Spleen (tissue), 11 donors: ENCODE results near the gene TAS2R60. TPM values are rescaled to one million over a fixed set of nuclear protein-coding genes. Genes with fewer than 3 reads are reported as not detected.
"Not testable (repeated sequence)": the region's sequence is repeated elsewhere in the genome, so short reads cannot be mapped to it uniquely, and the experiment has no call there.

ENCODE experiments used
- DNase-seq: peaks from one replicate; pipeline ENCODE4 v3.0.0-alpha.2; 2020
- H3K27ac ChIP-seq, 8 donors: fragments of 200-600 bp; sonication (generic) in 7 of 8; 1 replicate in 4 of 8; 2 replicates in 4 of 8; pipeline versions ENCODE4 v1.5.0 to v1.8.0; 2016 to 2021; ENCODE audit warnings: inconsistent platforms in 4 of 8, mild to moderate bottlenecking in 4 of 8, moderate library complexity in 1 of 8
- H3K27me3 ChIP-seq, 7 donors: fragments of 200-600 bp; sonication (generic) in 6 of 7; replicated peaks in 1 of 7; 1 replicate in 4 of 7; 2 replicates in 3 of 7; pipeline versions ENCODE4 v1.5.0 to v1.8.0; 2016 to 2021; ENCODE audit warnings: inconsistent platforms in 3 of 7, mild to moderate bottlenecking in 1 of 7
- H3K36me3 ChIP-seq, 6 donors: fragments of 200-600 bp; sonication (generic) in 5 of 6; 1 replicate in 4 of 6; 2 replicates in 2 of 6; pipeline versions ENCODE4 v1.5.0 to v1.8.0; 2016 to 2021; ENCODE audit warnings: inconsistent platforms in 2 of 6
- H3K4me1 ChIP-seq, 6 donors: fragments of 200-600 bp; sonication (generic) in 5 of 6; 1 replicate in 3 of 6; 2 replicates in 3 of 6; pipeline versions ENCODE4 v1.5.0 to v1.8.0; 2016 to 2021; ENCODE audit warnings: inconsistent platforms in 3 of 6
- H3K4me3 ChIP-seq, 8 donors: fragments of 200-600 bp; sonication (generic) in 7 of 8; 1 replicate in 4 of 8; 2 replicates in 4 of 8; pipeline versions ENCODE4 v1.5.0 to v1.8.0; 2016 to 2021; ENCODE audit warnings: inconsistent platforms in 4 of 8, mild to moderate bottlenecking in 4 of 8, moderate library complexity in 2 of 8
- H3K9me3 ChIP-seq, 8 donors: fragments of 200-600 bp; sonication (generic) in 7 of 8; 1 replicate in 4 of 8; 2 replicates in 4 of 8; pipeline versions ENCODE4 v1.5.0 to v1.8.0; 2016 to 2021; ENCODE audit warnings: inconsistent platforms in 4 of 8
- POLR2A ChIP-seq, 3 donors: fragments of 450-650 bp; IDR thresholded peaks; one replicate each; pipeline ENCODE4 v1.5.1; 2017; ENCODE audit warnings: antibody characterized with exemption in 3 of 3, mild to moderate bottlenecking in 1 of 3
- POLR2AphosphoS5 ChIP-seq, 3 donors: sonication (generic); formaldehyde crosslinking; IDR thresholded peaks; one replicate each; pipeline ENCODE4 v1.5.1; 2017; ENCODE audit warnings: antibody characterized with exemption in 3 of 3
- WGBS, 5 donors: extraction: QIAGEN DNeasy Blood & Tissue Kit in 3 of 5; methylation state at CpG; one replicate each; pipeline versions ENCODE4 v1.1.5 to v1.1.7; 2013 to 2018; 5-methylcytosine and 5-hydroxymethylcytosine counted together
- intact Hi-C: fragments of 100-400 bp; cut with DNase I; formaldehyde crosslinking; loops from one replicate; pipeline ENCODE4 v1.15.0; 2023; ENCODE audit warnings: low total_unique reads
- polyA plus RNA-seq, 3 donors: library from polyadenylated mRNA; stranded (reverse); fragments of 200-250 nt; gene quantifications; one replicate each; pipeline ENCODE4 v1.2.1, GENCODE V29; 2013
- total RNA-seq, 7 donors: library from RNA; depleted of rRNA in 3 of 7; stranded (reverse); fragments of >200 nt in 3 of 7; fragmentation: NEBNext Ultra II Directional in 4 of 7; extraction: Animal tissue kit (Norgen Biotek cat#: 25700) in 4 of 7; gene quantifications; one replicate each; pipeline versions ENCODE4 v1.1.0 to v1.2.1, GENCODE V29; 2016 to 2021
- TF ChIP-seq, protein P1 (sequence below), 11 experiments: fragments of 200-600 bp in 7 of 11; fragments of 450-650 bp in 4 of 11; sonication (generic) in 4 of 11; IDR thresholded peaks in 8 of 11; conservative IDR thresholded peaks in 3 of 11; 1 replicate in 7 of 11; 2 replicates in 4 of 11; pipeline versions ENCODE4 v1.4.0 to v1.8.0; 2016 to 2021; ENCODE audit warnings: antibody characterized with exemption in 11 of 11, inconsistent platforms in 4 of 11, mild to moderate bottlenecking in 1 of 11
- donor health status: healthy with polysubstance abuse.
- donor health status: DM: no; HTN: no; CAD: no; lungs with moderate emphysema.
- donor health status: DM: no; HTN: no; CAD: no.
- donor health status: Bipolar disorder and iron deficiency.
- donor health status: healthy.
- donor health status: DM: no; HTN: no; CAD: no.
- donor health status: DM: yes; HTN: yes; CAD: no.

Gene TAS2R60
- total and polyA plus RNA-seq, 10 donors: 0.30 to 2.2 (median 0.85) TPM; not detected in 5

DNA sequence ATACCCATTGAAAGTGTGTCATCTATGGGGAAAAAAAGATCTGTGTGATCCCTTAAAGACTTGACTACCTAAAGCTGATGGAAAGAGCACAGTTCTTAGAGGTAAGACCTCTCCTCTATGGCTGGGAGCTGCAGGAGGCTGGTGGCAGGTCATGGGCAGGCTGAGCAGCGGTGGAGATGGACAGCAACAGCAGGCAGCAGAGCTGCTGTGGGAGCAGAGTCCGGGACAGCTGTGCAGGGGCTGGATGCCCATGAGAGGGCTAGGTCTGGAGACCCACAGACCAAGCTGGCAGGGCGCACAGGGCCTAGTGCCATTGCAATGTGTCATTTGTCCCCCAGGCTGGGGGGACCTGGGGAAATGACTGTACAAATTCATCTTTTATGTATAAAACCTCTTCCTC is 21.2 kb upstream of the TAS2R60 start:
- Histone ChIP-seq H3K9me3 (peaks cover 0 to 10% (median 0%) of the 10 kb centered on the region in 8 donors), H3K4me1 (peaks cover 0 to 8% (median 0%) of the 10 kb centered on the region in 6 donors), H3K27me3 (no peaks in the 10 kb centered on the region), H3K36me3 (no peaks in the 10 kb centered on the region), H3K4me3 (no peak overlapping the region), H3K27ac (no peak overlapping the region)
- 77 to 92% (median 88%) methylated on average over 3 of the region's 3 CpGs for whole genome bisulfite sequencing, 5 donors
- DNase-seq: no peak
- TF ChIP-seq, protein P1, sequence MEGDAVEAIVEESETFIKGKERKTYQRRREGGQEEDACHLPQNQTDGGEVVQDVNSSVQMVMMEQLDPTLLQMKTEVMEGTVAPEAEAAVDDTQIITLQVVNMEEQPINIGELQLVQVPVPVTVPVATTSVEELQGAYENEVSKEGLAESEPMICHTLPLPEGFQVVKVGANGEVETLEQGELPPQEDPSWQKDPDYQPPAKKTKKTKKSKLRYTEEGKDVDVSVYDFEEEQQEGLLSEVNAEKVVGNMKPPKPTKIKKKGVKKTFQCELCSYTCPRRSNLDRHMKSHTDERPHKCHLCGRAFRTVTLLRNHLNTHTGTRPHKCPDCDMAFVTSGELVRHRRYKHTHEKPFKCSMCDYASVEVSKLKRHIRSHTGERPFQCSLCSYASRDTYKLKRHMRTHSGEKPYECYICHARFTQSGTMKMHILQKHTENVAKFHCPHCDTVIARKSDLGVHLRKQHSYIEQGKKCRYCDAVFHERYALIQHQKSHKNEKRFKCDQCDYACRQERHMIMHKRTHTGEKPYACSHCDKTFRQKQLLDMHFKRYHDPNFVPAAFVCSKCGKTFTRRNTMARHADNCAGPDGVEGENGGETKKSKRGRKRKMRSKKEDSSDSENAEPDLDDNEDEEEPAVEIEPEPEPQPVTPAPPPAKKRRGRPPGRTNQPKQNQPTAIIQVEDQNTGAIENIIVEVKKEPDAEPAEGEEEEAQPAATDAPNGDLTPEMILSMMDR (IDR thresholded peaks at IDR 0.05 in 8 of 11, conservative IDR thresholded peaks at IDR 0.05 in 3 of 11): no peak
- no peak for TF ChIP-seq POLR2AphosphoS5 (IDR thresholded peaks at IDR 0.05)
- no peak for TF ChIP-seq POLR2A (IDR thresholded peaks at IDR 0.05)
- intact Hi-C loops: no loop called here

DNA sequence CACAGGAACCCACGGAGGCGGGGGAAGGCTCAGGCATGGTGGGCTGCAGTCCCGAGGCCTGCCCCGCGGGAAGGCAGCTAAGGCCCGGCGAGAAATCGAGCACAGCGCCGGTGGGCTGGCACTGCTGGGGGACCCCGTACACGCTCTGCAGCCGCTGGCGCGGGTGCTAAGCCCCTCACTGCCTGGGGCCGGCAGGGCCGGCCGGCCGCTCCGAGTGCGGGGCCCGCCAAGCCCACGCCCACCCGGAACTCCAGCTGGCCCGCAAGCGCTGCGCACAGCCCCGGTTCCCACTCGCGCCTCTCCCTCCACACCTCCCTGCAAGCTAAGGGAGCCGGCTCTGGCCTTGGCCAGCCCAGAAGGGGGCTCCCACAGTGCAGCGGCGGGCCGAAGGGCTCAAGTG is 18.8 kb upstream of the TAS2R60 start:
- WGBS, 5 donors: 94 to 99% (median 98%) methylated on average over 25 to 31 of the region's 34 CpGs
- intact Hi-C loops, DNase-seq: not testable (repeated sequence)

DNA sequence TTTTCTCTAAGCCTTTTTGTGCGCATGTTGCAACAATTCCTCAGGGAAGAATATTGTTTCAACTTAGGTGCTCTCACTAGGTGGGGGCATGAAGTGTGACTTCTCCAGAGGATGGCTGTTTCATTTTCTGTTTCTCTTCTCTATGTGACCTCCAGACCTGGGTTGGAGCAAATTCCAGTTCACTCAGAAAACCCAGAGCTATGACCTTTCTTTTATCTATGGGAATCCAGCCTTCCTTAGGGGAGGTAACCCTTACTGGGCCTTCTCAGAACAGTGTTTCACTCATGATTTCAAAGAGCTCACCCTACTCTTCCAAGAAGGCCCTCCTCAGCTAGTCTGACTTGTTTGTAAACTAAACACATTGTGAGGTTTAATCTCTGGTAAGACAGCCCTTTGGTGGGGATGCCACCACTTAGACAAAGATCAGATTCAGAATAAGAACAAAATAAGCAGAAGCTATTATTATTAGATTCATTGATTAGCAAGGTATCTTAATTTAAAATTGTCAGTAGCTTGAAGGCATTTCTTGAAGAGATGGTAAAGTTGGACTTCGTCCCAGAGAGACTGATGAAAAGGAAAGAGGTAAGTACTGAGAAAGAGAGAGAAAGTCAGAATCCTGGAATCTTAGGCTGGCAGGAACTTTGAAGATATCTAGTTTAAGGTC is 16.6 kb upstream of the TAS2R60 start:
- Histone ChIP-seq H3K4me3 (no peak overlapping the region), H3K27me3 (no peaks in the 10 kb centered on the region), H3K4me1 (peaks cover 0 to 8% (median 0%) of the 10 kb centered on the region in 6 donors), H3K27ac (no peak overlapping the region), H3K9me3 (no peaks in the 10 kb centered on the region), H3K36me3 (no peaks in the 10 kb centered on the region)
- intact Hi-C loops: no loop called here
- no peak for DNase-seq
- 86 to 95% (median 94%) methylated on average over 2 of the region's 2 CpGs for WGBS, 5 donors
- TF ChIP-seq, protein P1 (IDR thresholded peaks at IDR 0.05 in 8 of 11, conservative IDR thresholded peaks at IDR 0.05 in 3 of 11): no peak
- TF ChIP-seq POLR2A (IDR thresholded peaks at IDR 0.05) (no peak), POLR2AphosphoS5 (IDR thresholded peaks at IDR 0.05) (no peak)

More for the DNA sequence above, 18.8 kb upstream of the TAS2R60 start:
- not testable (repeated sequence) for H3K27ac ChIP-seq, H3K27me3 ChIP-seq, H3K36me3 ChIP-seq, H3K4me3 ChIP-seq, H3K4me1 ChIP-seq
- peaks cover 0 to 10% (median 0%) of the 10 kb centered on the region in 8 donors for H3K9me3 ChIP-seq

DNA sequence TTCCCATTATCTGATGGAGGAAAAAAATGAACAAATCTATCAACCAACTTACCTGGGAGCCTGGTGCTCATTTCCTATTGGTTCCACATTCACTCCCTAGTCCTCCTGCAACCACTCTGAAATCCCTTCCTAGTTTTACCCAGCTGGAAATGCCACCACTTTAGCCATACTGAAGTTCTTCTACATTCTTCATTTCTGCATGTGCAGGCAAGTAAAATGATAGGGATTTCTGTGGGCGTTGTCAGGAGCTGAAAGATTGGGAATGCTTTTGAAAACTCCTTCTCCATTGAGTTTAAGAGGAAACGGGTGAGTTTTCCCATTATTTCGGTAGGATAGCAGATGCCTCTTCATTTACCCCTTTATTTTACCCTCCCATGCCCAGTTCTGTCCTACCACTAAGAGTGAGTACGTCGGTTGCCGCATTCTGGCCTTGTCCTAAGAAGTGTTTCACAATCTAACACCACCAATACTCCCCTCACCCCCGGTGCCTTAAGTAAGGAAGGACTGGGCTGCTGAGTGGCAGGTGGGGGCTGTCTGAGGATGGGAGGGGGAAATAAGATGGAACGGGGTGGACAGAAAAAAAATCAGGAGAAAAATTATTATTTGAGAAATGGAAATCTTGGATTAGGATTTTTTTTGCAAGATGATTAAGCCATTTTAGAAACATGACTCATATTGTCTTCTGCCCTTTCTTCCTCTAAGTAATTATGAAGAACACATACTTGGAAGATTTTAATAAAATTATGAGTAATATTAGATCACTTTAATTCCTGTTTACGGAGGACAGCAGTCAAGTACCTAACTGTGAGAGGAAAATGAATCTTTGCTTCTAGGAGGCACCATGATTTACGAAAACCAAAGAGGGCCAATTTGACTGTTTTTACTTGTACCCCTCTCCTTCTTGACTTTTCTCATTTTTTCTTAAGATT is 13.2 kb upstream of the TAS2R60 start:
- H3K4me3 ChIP-seq: no peak overlapping the region
- TF ChIP-seq, protein P1 (IDR thresholded peaks at IDR 0.05 in 8 of 11, conservative IDR thresholded peaks at IDR 0.05 in 3 of 11): no peak
- no peak for TF ChIP-seq POLR2AphosphoS5 (IDR thresholded peaks at IDR 0.05)
- no peak for TF ChIP-seq POLR2A (IDR thresholded peaks at IDR 0.05)
- no peaks in the 10 kb centered on the region for H3K27me3 ChIP-seq
- no peak for DNase-seq
- H3K36me3 ChIP-seq: no peaks in the 10 kb centered on the region
- intact Hi-C loops: no loop called here
- peaks cover 0 to 8% (median 0%) of the 10 kb centered on the region in 6 donors for H3K4me1 ChIP-seq
- 68 to 85% (median 81%) methylated on average over 10 of the region's 10 CpGs for WGBS, 5 donors
- no peak overlapping the region for H3K27ac ChIP-seq
- H3K9me3 ChIP-seq: no peaks in the 10 kb centered on the region
